NCI-H2107 treated with DMSO at 0.1 percent for 48 hours (cell line): Measurements from ENCODE around the gene AKAIN1.

Source experiments
- DNase-seq: peaks from one replicate; lab custom pipeline; 2025; ENCODE audit not compliant: unreplicated experiment; lab: John Stamatoyannopoulos, UW

AKAIN1 gene

GRCh38 chr18:5097116-5097703 lies 99.8 kb downstream of the AKAIN1 start:
- no peak for DNase-seq

GRCh38 chr18:5095239-5095638 lies 101.8 kb downstream of the AKAIN1 start:
- no peak for DNase-seq

GRCh38 chr18:5093902-5094301 lies 103.2 kb downstream of the AKAIN1 start:
- DNase-seq, result no peak
